ENCODE results near the gene WASF3. TPM values are rescaled to one million over a fixed set of nuclear protein-coding genes. Genes with fewer than 3 reads are reported as not detected.
"Not testable (repeated sequence)": the region's sequence is repeated elsewhere in the genome, so short reads cannot be mapped to it uniquely, and the experiment has no call there.

The WASF3 gene
- total RNA-seq, 2 donors from 2014 or later = 6.4 TPM; not detected in 1

DNA sequence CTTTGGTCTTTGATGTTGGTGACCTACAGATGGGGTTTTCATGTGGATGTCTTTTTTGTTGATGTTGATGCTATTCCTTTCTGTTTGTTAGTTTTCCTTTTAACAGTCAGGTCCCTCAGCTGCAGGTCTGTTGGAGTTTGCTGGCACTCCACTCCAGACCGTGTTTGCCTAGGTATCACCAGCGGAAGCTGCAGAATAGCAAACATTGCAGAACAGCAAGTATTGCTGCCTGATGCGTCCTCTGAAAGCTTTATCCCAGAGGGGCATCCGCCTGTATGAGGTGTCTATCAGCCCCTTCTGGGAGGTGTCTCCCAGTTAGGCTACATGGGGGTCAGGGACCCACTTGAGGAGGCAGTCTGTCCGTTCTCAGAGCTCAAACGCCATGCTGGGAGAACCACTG lies 78.2 kb downstream of the WASF3 start:
- not testable (repeated sequence) for ATAC-seq; H3K36me3 Mint-ChIP-seq (ENCODE audit: low read depth); H3K4me3 Mint-ChIP-seq; H3K27ac Mint-ChIP-seq; H3K4me1 Mint-ChIP-seq; H3K9me3 ChIP-seq (ENCODE audit: control insufficient read depth, low read length, poor library complexity, severe bottlenecking); H3K27me3 Mint-ChIP-seq; DNase-seq

DNA sequence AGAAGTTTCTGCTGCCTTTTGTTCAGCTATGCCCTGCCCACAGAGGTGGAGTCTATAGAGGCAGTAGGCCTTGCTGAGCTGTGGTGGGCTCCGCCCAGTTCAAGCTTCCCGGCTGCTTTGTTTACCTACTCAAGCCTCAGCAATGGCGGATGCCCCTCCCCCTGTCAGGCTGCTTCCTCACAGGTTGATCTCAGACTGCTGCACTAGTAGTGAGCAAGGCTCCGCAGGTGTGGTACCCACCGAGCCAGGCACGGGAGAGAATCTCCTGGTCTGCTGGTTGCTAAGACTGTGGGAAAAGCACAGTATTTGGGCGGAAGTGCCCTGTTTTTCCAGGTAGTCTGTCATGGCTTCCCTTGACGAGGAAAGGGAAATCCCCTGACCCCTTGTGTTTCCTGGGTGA lies 78.6 kb downstream of the WASF3 start:
- not testable (repeated sequence) for H3K4me3 Mint-ChIP-seq; H3K27me3 Mint-ChIP-seq; H3K9me3 ChIP-seq (ENCODE audit: control insufficient read depth, low read length, poor library complexity, severe bottlenecking); H3K4me1 Mint-ChIP-seq; H3K36me3 Mint-ChIP-seq (ENCODE audit: low read depth); H3K27ac Mint-ChIP-seq; ATAC-seq; DNase-seq

DNA sequence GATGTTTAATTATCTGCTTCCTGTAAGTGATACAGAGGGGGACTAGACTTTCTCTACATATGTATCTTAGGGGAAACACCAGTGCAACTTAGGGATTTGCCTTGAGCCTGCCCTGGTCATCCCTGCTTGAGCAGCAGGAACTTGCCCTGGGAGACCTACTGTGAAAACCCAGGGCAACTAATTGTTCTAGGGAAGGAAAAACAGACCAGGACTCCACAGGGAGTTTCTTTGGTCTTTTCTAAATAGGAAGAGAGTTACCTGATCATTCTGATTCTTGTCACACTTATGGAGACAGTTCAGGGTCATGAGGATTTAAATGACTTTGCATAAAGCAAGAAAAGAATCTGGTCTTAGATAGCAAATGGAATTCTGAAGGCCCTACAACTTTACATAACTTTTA lies 89.1 kb downstream of the WASF3 start:
- H3K4me1 Mint-ChIP-seq = no peaks in the 10 kb centered on the region
- H3K4me3 Mint-ChIP-seq = no peak overlapping the region

DNA sequence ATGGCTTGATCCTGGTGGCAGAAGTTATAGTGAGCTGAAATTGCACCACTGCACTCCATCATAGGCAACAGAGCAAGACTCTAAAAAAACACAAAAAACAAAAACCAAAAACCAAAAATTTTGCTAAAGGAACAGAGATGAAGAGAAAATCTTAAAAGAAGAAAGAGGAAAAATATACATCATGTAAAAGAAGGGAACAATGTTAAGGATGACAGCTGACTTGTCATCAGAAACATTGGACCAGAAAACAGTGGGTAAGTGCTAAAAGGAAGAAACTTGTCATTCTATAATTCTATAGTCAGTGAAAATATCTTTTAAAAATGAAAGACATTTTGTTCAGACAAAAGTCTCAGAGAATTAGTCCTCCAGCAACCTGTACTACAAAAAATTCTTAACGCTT lies 93.8 kb downstream of the WASF3 start:
- ATAC-seq (no peak), DNase-seq (no peak)
- no peak overlapping the region for H3K4me3 Mint-ChIP-seq
- H3K27ac Mint-ChIP-seq = no peak overlapping the region
- no peaks in the 10 kb centered on the region for H3K4me1 Mint-ChIP-seq
- H3K9me3 ChIP-seq (ENCODE audit: control insufficient read depth, low read length, poor library complexity, severe bottlenecking) = no peaks in the 10 kb centered on the region
- H3K27me3 Mint-ChIP-seq = peaks cover 5% of the 10 kb centered on the region
- no peaks in the 10 kb centered on the region for H3K36me3 Mint-ChIP-seq (ENCODE audit: low read depth)

More for the DNA sequence above, 89.1 kb downstream of the WASF3 start:
- H3K9me3 ChIP-seq (ENCODE audit: control insufficient read depth, low read length, poor library complexity, severe bottlenecking) = no peaks in the 10 kb centered on the region
- ATAC-seq = no peak
- DNase-seq = no peak
- Mint-ChIP-seq H3K36me3 (ENCODE audit: low read depth) (peaks cover 3% of the 10 kb centered on the region), H3K27ac (no peak overlapping the region), H3K27me3 (peaks cover 16% of the 10 kb centered on the region)

DNA sequence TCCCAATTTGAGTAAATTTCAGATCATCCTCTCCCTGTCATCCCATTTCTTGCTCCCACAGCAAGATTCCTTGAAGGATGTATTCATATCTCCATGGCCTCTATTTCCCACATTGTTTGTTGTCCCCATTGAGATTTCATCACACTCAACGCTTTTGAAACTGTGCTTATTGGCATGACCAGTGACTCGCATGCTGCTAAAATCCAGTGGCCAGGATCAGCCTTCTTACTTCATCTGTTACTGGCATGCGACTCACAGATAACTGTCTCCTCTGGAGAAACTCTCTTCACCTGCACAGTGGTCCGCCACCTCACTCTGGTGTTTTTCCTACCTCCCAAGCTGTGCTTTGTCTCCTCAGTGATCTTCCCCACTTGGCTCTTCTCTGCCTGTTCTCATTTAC lies 95.8 kb downstream of the WASF3 start:
- H3K4me3 Mint-ChIP-seq = no peak overlapping the region
- ATAC-seq (no peak), DNase-seq (no peak)
- H3K9me3 ChIP-seq (ENCODE audit: control insufficient read depth, low read length, poor library complexity, severe bottlenecking) = no peaks in the 10 kb centered on the region
- peaks cover 5% of the 10 kb centered on the region for H3K27me3 Mint-ChIP-seq
- H3K36me3 Mint-ChIP-seq (ENCODE audit: low read depth) = no peaks in the 10 kb centered on the region
- no peaks in the 10 kb centered on the region for H3K4me1 Mint-ChIP-seq
- no peak overlapping the region for H3K27ac Mint-ChIP-seq

DNA sequence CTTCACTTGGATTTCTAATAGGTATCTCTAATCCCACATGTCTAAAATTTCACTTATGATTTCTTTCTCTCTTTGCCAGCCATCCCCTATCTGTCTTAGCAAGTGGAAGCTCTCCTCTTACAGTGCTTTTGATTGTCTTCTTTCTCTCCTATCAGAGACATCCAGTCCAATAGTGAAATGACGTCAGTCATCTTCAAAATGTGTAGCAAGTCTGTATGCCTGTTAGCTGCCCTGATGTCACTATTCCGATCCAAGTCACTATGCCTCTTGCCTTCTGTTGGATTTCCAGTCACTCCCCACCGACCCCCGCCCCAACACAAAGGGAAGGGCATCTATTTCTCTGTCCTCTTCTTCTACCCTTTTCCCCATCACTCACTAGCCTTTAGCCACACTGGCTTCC lies 96.4 kb downstream of the WASF3 start:
- H3K9me3 ChIP-seq (ENCODE audit: control insufficient read depth, low read length, poor library complexity, severe bottlenecking) = no peaks in the 10 kb centered on the region
- ATAC-seq = no peak
- no peaks in the 10 kb centered on the region for H3K4me1 Mint-ChIP-seq
- no peak for DNase-seq
- H3K27me3 Mint-ChIP-seq = peaks cover 5% of the 10 kb centered on the region
- no peak overlapping the region for H3K27ac Mint-ChIP-seq
- no peaks in the 10 kb centered on the region for H3K36me3 Mint-ChIP-seq (ENCODE audit: low read depth)
- H3K4me3 Mint-ChIP-seq = no peak overlapping the region

DNA sequence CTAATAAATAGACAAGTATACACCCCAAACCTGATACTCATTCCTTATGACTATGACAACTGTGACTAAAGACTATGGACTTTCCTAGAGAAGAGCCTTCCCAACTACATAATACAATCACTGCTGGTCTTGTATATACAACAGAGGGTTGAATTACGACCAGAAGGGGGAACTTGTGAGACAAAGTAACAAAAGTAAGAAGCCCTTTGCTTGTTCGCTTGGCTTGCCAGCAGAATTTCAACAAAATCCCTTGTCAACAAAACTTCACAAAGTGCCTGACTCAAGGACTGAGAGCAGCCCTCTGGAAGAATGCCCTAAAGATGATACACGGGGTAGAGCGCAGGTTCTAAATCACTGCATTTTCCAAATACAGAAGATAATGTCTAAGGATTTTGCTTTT lies 99.4 kb downstream of the WASF3 start:
- ATAC-seq = no peak
- no peak for DNase-seq
- no peaks in the 10 kb centered on the region for H3K4me1 Mint-ChIP-seq

DNA sequence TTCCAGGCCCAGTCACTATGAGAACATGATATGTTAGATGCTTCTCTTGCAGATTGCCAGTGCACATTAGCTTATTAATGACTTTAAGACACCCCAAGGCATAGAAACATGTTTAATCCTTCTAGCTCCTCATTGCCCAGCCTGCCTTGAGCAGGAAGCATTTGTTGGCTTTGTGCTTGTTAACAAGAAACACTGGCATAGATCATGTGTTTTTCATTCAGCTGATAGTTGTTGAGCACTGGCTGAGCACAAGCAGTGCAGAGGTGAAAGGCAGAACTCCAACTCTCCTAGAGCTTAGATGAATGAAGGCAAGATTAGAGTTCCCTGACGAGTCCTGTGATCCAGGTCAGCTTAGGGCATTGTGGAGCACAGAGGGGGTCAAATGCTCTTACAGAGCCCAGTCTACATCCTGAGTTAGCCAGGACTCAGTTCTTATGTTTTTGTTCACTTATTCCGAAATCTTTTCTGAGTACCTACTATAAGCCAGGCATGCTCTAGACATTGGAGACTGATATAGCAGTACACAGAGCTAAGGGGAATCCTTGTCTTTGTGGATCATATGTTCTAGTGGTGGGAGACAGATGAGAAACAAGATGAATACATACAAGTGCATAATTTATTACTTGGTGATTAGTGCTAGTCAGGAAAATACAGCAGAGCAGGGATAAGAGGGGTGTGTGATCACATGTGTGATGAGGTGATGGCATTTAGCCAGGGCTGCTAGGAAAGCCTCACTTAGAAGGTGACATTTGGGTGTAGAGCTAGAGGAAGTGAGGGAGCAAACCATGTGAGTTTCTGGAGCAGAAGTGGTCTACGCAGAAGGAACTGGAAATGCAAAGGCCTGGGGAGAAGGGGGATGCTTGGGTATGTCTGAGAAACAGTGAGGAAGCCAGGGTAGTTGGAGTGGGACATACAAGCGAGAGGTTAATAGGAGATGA lies 101.2 kb downstream of the WASF3 start:
- H3K9me3 ChIP-seq (ENCODE audit: control insufficient read depth, low read length, poor library complexity, severe bottlenecking) = no peaks in the 10 kb centered on the region
- H3K36me3 Mint-ChIP-seq (ENCODE audit: low read depth) = peaks cover 3% of the 10 kb centered on the region
- no peak overlapping the region for H3K4me3 Mint-ChIP-seq
- DNase-seq = no peak
- no peak overlapping the region for H3K27ac Mint-ChIP-seq
- H3K4me1 Mint-ChIP-seq = no peaks in the 10 kb centered on the region
- peaks cover 5% of the 10 kb centered on the region for H3K27me3 Mint-ChIP-seq
- no peak for ATAC-seq

More for the DNA sequence above, 99.4 kb downstream of the WASF3 start:
- no peaks in the 10 kb centered on the region for H3K9me3 ChIP-seq (ENCODE audit: control insufficient read depth, low read length, poor library complexity, severe bottlenecking)
- H3K4me3 Mint-ChIP-seq = no peak overlapping the region
- no peak overlapping the region for H3K27ac Mint-ChIP-seq
- peaks cover 5% of the 10 kb centered on the region for H3K27me3 Mint-ChIP-seq
- no peaks in the 10 kb centered on the region for H3K36me3 Mint-ChIP-seq (ENCODE audit: low read depth)

DNA sequence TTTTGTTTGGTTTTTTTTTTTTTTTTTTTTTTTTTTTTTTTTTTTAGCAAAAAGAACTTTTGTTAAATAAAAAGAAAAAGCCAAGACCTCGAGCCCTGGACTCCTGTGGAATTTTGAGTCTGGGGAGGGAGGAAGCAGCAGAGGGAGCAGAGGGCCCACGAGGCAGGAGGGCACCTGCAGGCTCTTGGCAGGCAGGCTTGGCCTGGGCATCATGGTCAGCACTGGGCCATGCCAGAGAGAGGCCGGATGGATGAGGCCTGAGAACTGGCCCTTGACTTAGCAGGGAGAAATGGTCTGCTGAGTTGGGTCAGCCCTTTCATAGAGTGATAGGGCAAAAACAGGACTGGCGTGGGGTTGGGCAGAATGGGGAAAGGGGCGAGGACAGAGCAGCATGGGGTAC lies 102.7 kb downstream of the WASF3 start:
- H3K9me3 ChIP-seq (ENCODE audit: control insufficient read depth, low read length, poor library complexity, severe bottlenecking) = no peaks in the 10 kb centered on the region
- ATAC-seq = no peak
- Mint-ChIP-seq H3K4me1 (peaks cover 2% of the 10 kb centered on the region), H3K4me3 (no peak overlapping the region), H3K27me3 (peaks cover 5% of the 10 kb centered on the region), H3K36me3 (ENCODE audit: low read depth) (peaks cover 3% of the 10 kb centered on the region), H3K27ac (no peak overlapping the region)
- no peak for DNase-seq

DNA sequence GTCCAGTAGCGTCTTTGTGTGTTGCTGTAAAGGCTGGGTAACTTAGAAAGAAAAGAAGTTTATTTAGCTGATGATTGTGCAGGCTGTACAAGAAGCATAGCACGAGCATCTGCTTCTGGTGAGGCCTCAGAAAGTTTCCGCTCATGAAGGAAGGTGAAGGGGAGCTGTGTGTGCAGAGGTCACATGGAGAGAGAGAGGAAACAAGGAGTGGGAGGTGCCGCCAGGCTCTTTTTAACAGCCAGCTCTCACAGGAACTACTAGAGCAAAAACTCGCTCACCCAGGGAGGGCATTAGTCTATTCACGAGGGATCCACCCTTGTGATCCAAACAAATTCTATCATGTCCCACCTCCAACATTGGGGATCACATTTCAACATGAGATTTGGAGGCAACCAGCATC lies 103.3 kb downstream of the WASF3 start:
- Mint-ChIP-seq H3K27me3 (peaks cover 2% of the 10 kb centered on the region), H3K36me3 (ENCODE audit: low read depth) (peaks cover 3% of the 10 kb centered on the region), H3K4me1 (peaks cover 2% of the 10 kb centered on the region), H3K4me3 (no peak overlapping the region), H3K27ac (no peak overlapping the region)
- no peaks in the 10 kb centered on the region for H3K9me3 ChIP-seq (ENCODE audit: control insufficient read depth, low read length, poor library complexity, severe bottlenecking)
- ATAC-seq (no peak), DNase-seq (no peak)

DNA sequence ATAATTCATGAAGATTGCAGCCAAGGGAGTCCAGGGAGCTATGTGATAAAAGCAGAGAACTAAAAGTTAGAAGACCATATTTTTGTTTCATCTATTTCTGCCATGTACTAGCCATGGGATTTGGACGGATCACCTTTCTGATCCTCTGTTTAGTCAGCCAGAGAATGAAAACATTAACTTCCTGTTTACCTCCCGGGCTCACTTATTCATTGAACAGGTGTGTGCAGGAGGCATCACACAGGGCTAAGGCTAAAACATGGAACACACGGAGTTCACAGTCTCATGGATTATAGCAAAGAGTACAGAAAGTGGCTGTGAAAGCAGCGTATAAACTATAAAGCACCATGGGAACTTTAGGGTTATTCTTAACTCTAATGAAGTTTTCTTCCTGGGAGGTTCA lies 106.3 kb downstream of the WASF3 start:
- H3K36me3 Mint-ChIP-seq (ENCODE audit: low read depth) = peaks cover 3% of the 10 kb centered on the region
- H3K4me1 Mint-ChIP-seq = peaks cover 2% of the 10 kb centered on the region
- H3K27ac Mint-ChIP-seq = no peak overlapping the region
- DNase-seq (no peak), ATAC-seq (no peak)
- no peaks in the 10 kb centered on the region for H3K27me3 Mint-ChIP-seq
- no peak overlapping the region for H3K4me3 Mint-ChIP-seq
- H3K9me3 ChIP-seq (ENCODE audit: control insufficient read depth, low read length, poor library complexity, severe bottlenecking) = no peaks in the 10 kb centered on the region

DNA sequence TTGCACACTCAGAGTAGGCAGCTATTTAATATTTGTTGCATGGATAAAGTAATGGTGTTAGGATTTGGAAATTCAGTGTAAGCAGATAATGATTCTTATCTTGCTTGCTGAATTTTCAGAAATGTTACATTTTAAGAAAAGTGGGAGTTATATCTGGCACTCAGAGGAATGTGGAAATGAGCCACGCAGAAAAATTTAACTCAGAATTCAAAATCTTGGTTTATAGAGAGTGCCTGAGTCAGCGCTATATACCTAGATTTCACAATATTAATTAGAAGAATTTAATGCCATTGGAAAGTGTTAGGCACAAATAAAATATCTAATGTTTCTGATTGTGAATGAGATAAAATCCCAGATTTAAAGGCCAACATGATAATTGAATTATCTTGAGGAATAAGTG lies 106.8 kb downstream of the WASF3 start:
- Mint-ChIP-seq H3K4me3 (no peak overlapping the region), H3K27ac (no peak overlapping the region), H3K4me1 (peaks cover 2% of the 10 kb centered on the region), H3K36me3 (ENCODE audit: low read depth) (peaks cover 3% of the 10 kb centered on the region), H3K27me3 (peaks cover under 1% of the 10 kb centered on the region)
- DNase-seq = no peak
- no peak for ATAC-seq
- no peaks in the 10 kb centered on the region for H3K9me3 ChIP-seq (ENCODE audit: control insufficient read depth, low read length, poor library complexity, severe bottlenecking)

DNA sequence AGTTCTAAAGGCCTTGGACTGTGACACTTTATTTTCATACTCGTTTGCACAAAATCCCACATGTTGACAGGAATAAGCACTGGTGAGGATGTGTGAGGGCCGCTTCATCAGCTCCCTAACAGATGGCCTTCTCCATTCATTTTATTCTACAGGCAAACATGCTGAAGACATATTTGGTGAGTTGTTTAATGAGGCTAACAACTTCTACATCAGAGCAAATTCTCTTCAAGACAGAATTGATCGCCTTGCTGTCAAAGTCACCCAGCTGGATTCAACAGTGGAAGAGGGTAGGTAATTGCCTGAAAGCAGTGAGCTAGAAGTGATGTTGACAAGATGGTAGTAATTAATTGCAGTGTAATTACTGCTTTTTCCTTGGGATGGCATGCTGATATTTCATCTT lies 107.4 kb downstream of the WASF3 start:
- Mint-ChIP-seq H3K27me3 (peaks cover 5% of the 10 kb centered on the region), H3K27ac (no peak overlapping the region), H3K36me3 (ENCODE audit: low read depth) (peaks cover 3% of the 10 kb centered on the region), H3K4me3 (no peak overlapping the region), H3K4me1 (peaks cover 2% of the 10 kb centered on the region)
- H3K9me3 ChIP-seq (ENCODE audit: control insufficient read depth, low read length, poor library complexity, severe bottlenecking) = no peaks in the 10 kb centered on the region
- ATAC-seq (no peak), DNase-seq (no peak)

Data from T-helper 17 cell (primary cell).